H9 (cell line): ENCODE data around the gene SETD1A. TPM values are rescaled to one million over a fixed set of nuclear protein-coding genes. Genes with fewer than 3 reads are reported as not detected.

ENCODE experiments used
- DNase-seq: peaks from one replicate; pipeline ENCODE4 v3.0.0-alpha.2; 2017
- H2AFZ ChIP-seq: one replicate; pipeline ENCODE4 v1.6.1; 2013; ENCODE audit warnings: mild to moderate bottlenecking, low read length, control low read depth, moderate library complexity
- H2AK5ac ChIP-seq: 2 replicates; pipeline ENCODE4 v1.6.1; 2013; ENCODE audit warnings: low read length, control low read depth, mixed read lengths; ENCODE audit not compliant: insufficient read length
- H2BK120ac ChIP-seq: one replicate; pipeline ENCODE4 v1.6.1; 2013; ENCODE audit warnings: low read depth, mild to moderate bottlenecking, low read length, control low read depth, inconsistent platforms; ENCODE audit not compliant: poor library complexity, severe bottlenecking
- H2BK12ac ChIP-seq: 2 replicates; pipeline ENCODE4 v1.6.1; 2013; ENCODE audit warnings: low read length, control low read depth, mixed read lengths, low read depth; ENCODE audit not compliant: insufficient read length
- H2BK15ac ChIP-seq: 2 replicates; pipeline ENCODE4 v1.6.1; 2013; ENCODE audit warnings: low read depth, low read length, control low read depth
- H2BK20ac ChIP-seq: one replicate; pipeline ENCODE4 v1.6.1; 2013; ENCODE audit warnings: low read depth, mild to moderate bottlenecking, low read length, control low read depth, inconsistent platforms; ENCODE audit not compliant: poor library complexity, severe bottlenecking
- H2BK5ac ChIP-seq: 2 replicates; pipeline ENCODE4 v1.6.1; 2013; ENCODE audit warnings: low read length, control low read depth, mixed read lengths; ENCODE audit not compliant: insufficient read length
- H3K14ac ChIP-seq: 2 replicates; pipeline ENCODE4 v1.6.1; 2013; ENCODE audit warnings: low read length, control low read depth; ENCODE audit not compliant: insufficient read depth
- H3K18ac ChIP-seq: 2 replicates; pipeline ENCODE4 v1.6.1; 2013; ENCODE audit warnings: low read depth, mild to moderate bottlenecking, mixed read lengths, low read length, control low read depth; ENCODE audit not compliant: insufficient read length
- H3K23ac ChIP-seq: 2 replicates; pipeline ENCODE4 v1.6.1; 2013; ENCODE audit warnings: low read length, control low read depth, mixed read lengths, low read depth; ENCODE audit not compliant: insufficient read length
- H3K23me2 ChIP-seq: 2 replicates; pipeline ENCODE4 v1.6.1; 2013; ENCODE audit warnings: low read depth, mild to moderate bottlenecking, mixed read lengths, low read length, control low read depth; ENCODE audit not compliant: insufficient read length, poor library complexity, severe bottlenecking
- H3K27ac ChIP-seq: 2 replicates; pipeline ENCODE4 v1.5.1; 2013; ENCODE audit warnings: low read length, control low read depth, mixed read lengths, low read depth; ENCODE audit not compliant: insufficient read length
- H3K27me3 ChIP-seq: 2 replicates; pipeline ENCODE4 v1.6.1; 2013; ENCODE audit warnings: low read length, control low read depth, inconsistent platforms; ENCODE audit not compliant: insufficient read depth
- H3K4ac ChIP-seq: 2 replicates; pipeline ENCODE4 v1.6.1; 2013; ENCODE audit warnings: low read depth, mild to moderate bottlenecking, control low read depth, inconsistent platforms, low read length, moderate library complexity
- H3K4me1 ChIP-seq: 2 replicates; pipeline ENCODE4 v1.6.1; 2013; ENCODE audit warnings: low read length, control low read depth, inconsistent platforms; ENCODE audit not compliant: insufficient read depth
- H3K4me2 ChIP-seq: 2 replicates; pipeline ENCODE4 v1.6.1; 2013; ENCODE audit warnings: low read length, control low read depth, mixed read lengths; ENCODE audit not compliant: insufficient read length, insufficient read depth
- H3K56ac ChIP-seq: 2 replicates; pipeline ENCODE4 v1.6.1; 2013; ENCODE audit warnings: low read depth, mild to moderate bottlenecking, mixed read lengths, low read length, control low read depth; ENCODE audit not compliant: insufficient read length
- H3K79me1 ChIP-seq: 2 replicates; pipeline ENCODE4 v1.6.1; 2013; ENCODE audit warnings: low read depth, mild to moderate bottlenecking, moderate library complexity, low read length, control low read depth, inconsistent platforms; ENCODE audit not compliant: insufficient read depth, poor library complexity, severe bottlenecking
- H3K79me2 ChIP-seq: 2 replicates; pipeline ENCODE4 v1.6.1; 2013; ENCODE audit warnings: low read length, control low read depth, inconsistent platforms; ENCODE audit not compliant: insufficient read depth
- H3K9ac ChIP-seq: 2 replicates; pipeline ENCODE4 v1.6.1; 2013; ENCODE audit warnings: low read length, control low read depth, mixed read lengths; ENCODE audit not compliant: insufficient read length; ENCODE audit errors: extremely low read depth
- H3K9me3 ChIP-seq: one replicate; pipeline ENCODE4 v1.6.1; 2013; ENCODE audit warnings: low read depth, low read length, inconsistent platforms; ENCODE audit not compliant: control insufficient read depth
- H3T11ph ChIP-seq: one replicate; pipeline ENCODE4 v1.6.1; 2013; ENCODE audit warnings: mild to moderate bottlenecking, low read length, control low read depth, inconsistent platforms
- H4K20me1 ChIP-seq: one replicate; pipeline ENCODE4 v1.6.1; 2013; ENCODE audit not compliant: control insufficient read depth, insufficient read length, insufficient read depth
- H4K5ac ChIP-seq: 2 replicates; pipeline ENCODE4 v1.6.1; 2013; ENCODE audit warnings: low read depth, mild to moderate bottlenecking, mixed read lengths, low read length, control low read depth; ENCODE audit not compliant: insufficient read length
- H4K8ac ChIP-seq: replicated peaks from 2 replicates; pipeline ENCODE4 v1.6.1; 2013; ENCODE audit warnings: low read length, control low read depth, mixed read lengths, low read depth; ENCODE audit not compliant: insufficient read length
- H4K91ac ChIP-seq: 2 replicates; pipeline ENCODE4 v1.6.1; 2013; ENCODE audit warnings: low read depth, mild to moderate bottlenecking, moderate library complexity, mixed read lengths, low read length, control low read depth; ENCODE audit not compliant: insufficient read length
- H3K27ac Mint-ChIP-seq, 3 experiments: 2 replicates in 2 of 3; 3 replicates in 1 of 3; pipeline ENCODE4 v1.8.0; 2020 to 2021; ENCODE audit warnings: mixed read lengths in 3 of 3, mild to moderate bottlenecking in 1 of 3, moderate library complexity in 1 of 3
- H3K27me3 Mint-ChIP-seq: 2 replicates; pipeline ENCODE4 v1.8.0; 2021; ENCODE audit warnings: low read depth, mild to moderate bottlenecking, moderate library complexity, mixed read lengths
- H3K36me3 Mint-ChIP-seq, 3 experiments: 2 replicates in 2 of 3; 3 replicates in 1 of 3; pipeline ENCODE4 v1.8.0; 2020 to 2021; ENCODE audit warnings: low read depth in 3 of 3, mixed read lengths in 3 of 3; ENCODE audit not compliant: insufficient read depth in 1 of 3
- H3K4me1 Mint-ChIP-seq, 2 experiments: 2 replicates each; pipeline ENCODE4 v1.8.0; 2020; ENCODE audit warnings: mixed read lengths in 2 of 2
- H3K4me3 Mint-ChIP-seq, 2 experiments: 2 replicates in 1 of 2; 3 replicates in 1 of 2; pipeline ENCODE4 v1.8.0; 2020 to 2021; ENCODE audit warnings: mild to moderate bottlenecking in 2 of 2, mixed read lengths in 2 of 2, moderate library complexity in 1 of 2
- H3K9me3 Mint-ChIP-seq, 2 experiments: 2 replicates in 1 of 2; 3 replicates in 1 of 2; pipeline ENCODE4 v1.8.0; 2020; ENCODE audit warnings: mild to moderate bottlenecking in 2 of 2, mixed read lengths in 2 of 2, moderate library complexity in 1 of 2
- WGBS: extraction: QIAGEN DNeasy Blood & Tissue Kit; methylation state at CpG from one replicate; pipeline ENCODE4 v1.1.7; 2013; ENCODE audit warnings: missing lambda C conversion rate, low lambda C conversion rate, mixed read lengths; ENCODE audit not compliant: insufficient read length; ENCODE audit errors: extremely low coverage; 5-methylcytosine and 5-hydroxymethylcytosine counted together
- total RNA-seq: library from RNA; stranded (reverse); gene quantifications from 2 replicates; pipeline ENCODE4 v1.2.1, GENCODE V29; 2021
- TF ChIP-seq, protein P1 (sequence below): fragments of 200-600 bp; sonication (generic); conservative IDR thresholded peaks from 3 replicates; pipeline ENCODE4 v1.8.0; 2021; ENCODE audit warnings: antibody characterized with exemption, mild to moderate bottlenecking

The SETD1A gene
- total RNA-seq, 1 experiment from 2014 or later: 36.9 TPM

GRCh38 chr16:30926937-30927788, 30.4 kb upstream of the SETD1A start:
- H3K9me3 Mint-ChIP-seq: no peaks in the 10 kb centered on the region; a peak in 1 of 5 replicates
- no CpG with 5 or more reads among the region's 22 CpGs for WGBS
- Histone ChIP-seq H2AK5ac (no peak overlapping the region), H3K4me2 (no peak overlapping the region), H2BK15ac (no peak overlapping the region), H3K18ac (no peak overlapping the region), H3K4ac (no peak overlapping the region), H3K56ac (no peak overlapping the region), H3K14ac (no peak overlapping the region), H2BK120ac (no peak overlapping the region), H4K20me1 (no peaks in the 10 kb centered on the region), H2BK5ac (no peak overlapping the region), H3K27me3 (no peaks in the 10 kb centered on the region), H3K79me1 (no peaks in the 10 kb centered on the region), H3K23me2 (peaks cover 10% of the 10 kb centered on the region), H3K79me2 (no peaks in the 10 kb centered on the region), H2BK12ac (no peak overlapping the region), H3K4me1 (no peaks in the 10 kb centered on the region), H3T11ph (no peak overlapping the region), H2BK20ac (no peak overlapping the region), H4K8ac (no peak overlapping the region), H4K5ac (no peak overlapping the region), H3K27ac (no peak overlapping the region), H3K9ac (no peak overlapping the region), H3K9me3 (no peaks in the 10 kb centered on the region), H4K91ac (no peak overlapping the region), H3K23ac (no peak overlapping the region), H2AFZ (no peak overlapping the region)
- TF ChIP-seq, protein P1, sequence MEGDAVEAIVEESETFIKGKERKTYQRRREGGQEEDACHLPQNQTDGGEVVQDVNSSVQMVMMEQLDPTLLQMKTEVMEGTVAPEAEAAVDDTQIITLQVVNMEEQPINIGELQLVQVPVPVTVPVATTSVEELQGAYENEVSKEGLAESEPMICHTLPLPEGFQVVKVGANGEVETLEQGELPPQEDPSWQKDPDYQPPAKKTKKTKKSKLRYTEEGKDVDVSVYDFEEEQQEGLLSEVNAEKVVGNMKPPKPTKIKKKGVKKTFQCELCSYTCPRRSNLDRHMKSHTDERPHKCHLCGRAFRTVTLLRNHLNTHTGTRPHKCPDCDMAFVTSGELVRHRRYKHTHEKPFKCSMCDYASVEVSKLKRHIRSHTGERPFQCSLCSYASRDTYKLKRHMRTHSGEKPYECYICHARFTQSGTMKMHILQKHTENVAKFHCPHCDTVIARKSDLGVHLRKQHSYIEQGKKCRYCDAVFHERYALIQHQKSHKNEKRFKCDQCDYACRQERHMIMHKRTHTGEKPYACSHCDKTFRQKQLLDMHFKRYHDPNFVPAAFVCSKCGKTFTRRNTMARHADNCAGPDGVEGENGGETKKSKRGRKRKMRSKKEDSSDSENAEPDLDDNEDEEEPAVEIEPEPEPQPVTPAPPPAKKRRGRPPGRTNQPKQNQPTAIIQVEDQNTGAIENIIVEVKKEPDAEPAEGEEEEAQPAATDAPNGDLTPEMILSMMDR: no peak
- peaks cover 10 to 24% of the 10 kb centered on the region in 2 experiments for H3K4me1 Mint-ChIP-seq
- H3K27ac Mint-ChIP-seq: peak overlapping the region in 2 of 3 experiments; percentile 60 to 67; a peak in 3 of 7 replicates
- no peak for DNase-seq
- peak overlapping the region in 1 of 2 experiments; percentile 56; a peak in 1 of 5 replicates for H3K4me3 Mint-ChIP-seq
- H3K36me3 Mint-ChIP-seq: peaks cover 29 to 39% (median 37%) of the 10 kb centered on the region in 3 experiments
- no peaks in the 10 kb centered on the region for H3K27me3 Mint-ChIP-seq
